H1 (cell line): ENCODE data around the gene INPP5A.

Experiments used
- BACH1 ChIP-seq: IDR thresholded peaks from 2 replicates; pipeline ENCODE4 v1.6.1; 2012; ENCODE audit warnings: low read length, improper control_type of control experiment
- CBX8 ChIP-seq: fragments of 300-800, 300-1000 bp; sonication (generic); IDR thresholded peaks from 2 replicates; pipeline ENCODE4 v1.7.1; 2016; ENCODE audit warnings: low read depth, low read length, borderline replicate concordance
- CEBPB ChIP-seq: IDR thresholded peaks from 2 replicates; pipeline ENCODE4 v1.6.1; 2012; ENCODE audit warnings: low read depth, low read length
- CREB1 ChIP-seq: IDR thresholded peaks from 2 replicates; pipeline ENCODE4 v1.6.1; 2012; ENCODE audit warnings: inconsistent platforms
- JUN ChIP-seq: IDR thresholded peaks from 2 replicates; pipeline ENCODE4 v1.6.1; 2011; ENCODE audit warnings: low read depth, mild to moderate bottlenecking, improper control_type of control experiment, low read length
- NRF1 ChIP-seq: IDR thresholded peaks from 2 replicates; pipeline ENCODE4 v1.6.1; 2011; ENCODE audit warnings: mild to moderate bottlenecking, low read depth, low read length, improper control_type of control experiment
- PHF8 ChIP-seq: fragments of 200-600 bp; sonication (generic); conservative IDR thresholded peaks from 2 replicates; pipeline ENCODE4 v1.7.1; 2012; ENCODE audit warnings: low read depth, mild to moderate bottlenecking, inconsistent platforms, low read length, moderate library complexity
- POLR2A ChIP-seq, 2 experiments: IDR thresholded peaks; 1 replicate in 1 of 2; 2 replicates in 1 of 2; pipeline ENCODE4 v1.6.1; 2011; ENCODE audit warnings: low read depth in 2 of 2, low read length in 2 of 2, mild to moderate bottlenecking in 2 of 2; ENCODE audit errors: control extremely low read depth in 1 of 2
- SIN3A ChIP-seq, 2 experiments: IDR thresholded peaks in 1 of 2; conservative IDR thresholded peaks in 1 of 2; 2 replicates each; pipeline ENCODE4 v1.6.1; 2011 to 2012; ENCODE audit warnings: low read length in 2 of 2, improper control_type of control experiment in 1 of 2, low read depth in 1 of 2, mild to moderate bottlenecking in 1 of 2
- SP2 ChIP-seq: IDR thresholded peaks from 2 replicates; pipeline ENCODE4 v1.6.1; 2012; ENCODE audit warnings: mild to moderate bottlenecking, low read length, inconsistent platforms
- TAF1 ChIP-seq: IDR thresholded peaks from 2 replicates; pipeline ENCODE4 v1.6.1; 2011; ENCODE audit warnings: mild to moderate bottlenecking, low read depth, low read length
- TCF12 ChIP-seq: IDR thresholded peaks from 2 replicates; pipeline ENCODE4 v1.6.1; 2011; ENCODE audit warnings: low read depth, mild to moderate bottlenecking, low read length
- TF ChIP-seq, protein P1 (sequence below), 3 experiments: IDR thresholded peaks; 1 replicate in 2 of 3; 2 replicates in 1 of 3; pipeline versions ENCODE4 v1.5.1 to v1.6.1; 2011; ENCODE audit warnings: low read length in 3 of 3, mild to moderate bottlenecking in 3 of 3, inconsistent platforms in 2 of 3, low read depth in 1 of 3, moderate library complexity in 1 of 3; ENCODE audit not compliant: insufficient read depth in 1 of 3; ENCODE audit errors: control extremely low read depth in 1 of 3
- TF ChIP-seq, protein P2 (sequence below): IDR thresholded peaks from 2 replicates; pipeline ENCODE4 v1.6.1; 2011; ENCODE audit warnings: low read depth, mild to moderate bottlenecking, low read length; ENCODE audit not compliant: insufficient read depth

DNA sequence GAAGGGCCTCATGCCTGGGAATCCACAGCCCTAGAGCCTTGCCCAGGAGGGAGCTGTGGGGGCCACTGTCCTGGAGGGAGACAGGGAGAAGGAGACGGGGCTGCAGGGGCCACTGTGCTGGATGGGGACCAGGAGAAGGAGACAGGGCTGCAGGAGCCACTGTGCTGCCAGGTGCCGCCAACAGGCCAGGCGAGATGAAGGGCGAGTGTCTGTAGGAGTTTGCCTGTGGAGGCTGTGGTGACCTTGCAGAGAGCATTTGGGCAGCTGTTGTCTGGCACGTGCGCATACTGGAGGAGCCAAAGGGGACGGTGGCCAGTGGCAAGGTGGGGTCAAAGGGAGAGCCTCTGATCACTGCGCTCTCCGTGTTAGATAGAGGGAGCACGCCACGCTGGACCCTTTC, 169.1 kb downstream of the INPP5A start:
- no peak for TF ChIP-seq POLR2A (IDR thresholded peaks at IDR 0.05; ENCODE audit: control extremely low read depth in 1 of 2, low read depth in 2 of 2, low read length in 2 of 2)
- TF ChIP-seq, protein P1, sequence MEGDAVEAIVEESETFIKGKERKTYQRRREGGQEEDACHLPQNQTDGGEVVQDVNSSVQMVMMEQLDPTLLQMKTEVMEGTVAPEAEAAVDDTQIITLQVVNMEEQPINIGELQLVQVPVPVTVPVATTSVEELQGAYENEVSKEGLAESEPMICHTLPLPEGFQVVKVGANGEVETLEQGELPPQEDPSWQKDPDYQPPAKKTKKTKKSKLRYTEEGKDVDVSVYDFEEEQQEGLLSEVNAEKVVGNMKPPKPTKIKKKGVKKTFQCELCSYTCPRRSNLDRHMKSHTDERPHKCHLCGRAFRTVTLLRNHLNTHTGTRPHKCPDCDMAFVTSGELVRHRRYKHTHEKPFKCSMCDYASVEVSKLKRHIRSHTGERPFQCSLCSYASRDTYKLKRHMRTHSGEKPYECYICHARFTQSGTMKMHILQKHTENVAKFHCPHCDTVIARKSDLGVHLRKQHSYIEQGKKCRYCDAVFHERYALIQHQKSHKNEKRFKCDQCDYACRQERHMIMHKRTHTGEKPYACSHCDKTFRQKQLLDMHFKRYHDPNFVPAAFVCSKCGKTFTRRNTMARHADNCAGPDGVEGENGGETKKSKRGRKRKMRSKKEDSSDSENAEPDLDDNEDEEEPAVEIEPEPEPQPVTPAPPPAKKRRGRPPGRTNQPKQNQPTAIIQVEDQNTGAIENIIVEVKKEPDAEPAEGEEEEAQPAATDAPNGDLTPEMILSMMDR (IDR thresholded peaks at IDR 0.05; ENCODE audit: control extremely low read depth in 1 of 3, insufficient read depth in 1 of 3, low read depth in 1 of 3, low read length in 3 of 3), result no peak
- TF ChIP-seq JUN, result no peak
- no peak for TF ChIP-seq SIN3A (conservative IDR thresholded peaks at IDR 0.05 in 1 of 2, IDR thresholded peaks at IDR 0.05 in 1 of 2; ENCODE audit: low read depth in 1 of 2, low read length in 2 of 2)
- no peak for TF ChIP-seq PHF8
- TF ChIP-seq CBX8, result no peak
- no peak for TF ChIP-seq CEBPB
- TF ChIP-seq, protein P2, sequence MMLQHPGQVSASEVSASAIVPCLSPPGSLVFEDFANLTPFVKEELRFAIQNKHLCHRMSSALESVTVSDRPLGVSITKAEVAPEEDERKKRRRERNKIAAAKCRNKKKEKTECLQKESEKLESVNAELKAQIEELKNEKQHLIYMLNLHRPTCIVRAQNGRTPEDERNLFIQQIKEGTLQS, result no peak
- TF ChIP-seq TAF1, result no peak
- no peak for TF ChIP-seq SP2
- TF ChIP-seq BACH1, result no peak
- no peak for TF ChIP-seq NRF1
- TF ChIP-seq CREB1, result no peak
- TF ChIP-seq TCF12, result no peak
